Tibial nerve (tissue), 3 donors: ENCODE results near the gene LRBA.

Experiments used
- CTCF ChIP-seq, 5 experiments: fragments of 200-600 bp in 3 of 5; fragments of 450-650 bp in 2 of 5; sonication (generic) in 3 of 5; IDR thresholded peaks; one replicate each; pipeline ENCODE4 v1.5.1; 2016 to 2019; ENCODE audit warnings: antibody characterized with exemption in 5 of 5, mild to moderate bottlenecking in 3 of 5, moderate library complexity in 2 of 5
- POLR2A ChIP-seq, 2 donors: fragments of 450-650 bp; IDR thresholded peaks; one replicate each; pipeline ENCODE4 v1.6.1; 2017; ENCODE audit warnings: antibody characterized with exemption in 2 of 2, mild to moderate bottlenecking in 2 of 2, moderate library complexity in 2 of 2

GRCh38 chr4:150960818-150961217 lies 54.3 kb downstream of the LRBA start:
- TF ChIP-seq CTCF (IDR thresholded peaks at IDR 0.05) (no peak), POLR2A (IDR thresholded peaks at IDR 0.05) (no peak)
